Right hindlimb (tissue), 1 donor: ENCODE data around the gene NEDD4L.
A peak's percentile ranks its signal among the peaks of the same experiment; 100 is the strongest.
"Not testable (repeated sequence)": the region's sequence is repeated elsewhere in the genome, so short reads cannot be mapped to it uniquely, and the experiment has no call there.

Experiments
- DNase-seq: peaks from one replicate; pipeline ENCODE4 v3.0.0-alpha.2; 2018

Gene NEDD4L

DNA sequence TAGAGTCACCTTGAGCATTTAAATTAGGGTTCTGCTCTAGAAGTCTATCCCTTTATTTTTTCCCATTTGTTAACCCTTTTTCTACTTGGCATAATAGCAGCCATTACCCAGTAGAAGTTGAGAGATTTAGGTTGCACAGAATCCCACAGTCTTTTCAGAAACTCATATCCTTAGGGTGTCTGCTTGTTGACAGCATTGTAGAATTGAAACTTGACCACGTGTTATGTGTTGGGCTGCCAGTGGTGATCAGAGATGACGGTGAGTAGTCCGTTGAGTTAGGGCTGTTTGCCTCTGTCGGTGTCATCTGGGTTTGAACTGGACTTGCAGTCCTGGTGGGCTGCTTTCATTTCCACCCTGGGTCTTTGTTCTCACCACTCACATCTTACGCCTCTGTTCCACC lies 114.4 kb downstream of the NEDD4L start:
- DNase-seq: no peak

DNA sequence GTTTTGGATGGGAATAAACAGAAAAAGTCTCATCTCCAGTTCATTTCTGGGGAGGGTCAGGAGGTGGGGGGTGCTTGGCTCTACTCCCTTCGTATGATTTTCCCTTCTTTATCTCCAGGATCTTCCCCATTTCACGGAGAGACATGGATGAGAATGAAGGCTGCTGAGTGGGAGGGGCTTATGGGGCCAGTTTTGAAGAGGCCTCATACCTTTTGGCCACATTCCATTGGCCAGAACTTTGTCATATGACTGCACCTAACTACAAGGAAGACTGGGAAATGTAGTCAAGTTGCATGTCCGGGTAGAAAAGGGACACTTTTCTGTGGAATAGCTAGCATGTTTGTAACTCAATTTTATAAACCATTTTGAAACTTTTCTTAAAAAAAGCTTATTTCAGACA lies 117.6 kb downstream of the NEDD4L start:
- DNase-seq: no peak

- DNase-seq: no peak
These were observed 118.1 kb downstream of the NEDD4L start for GRCh38 chr18:58162127-58162526.

DNA sequence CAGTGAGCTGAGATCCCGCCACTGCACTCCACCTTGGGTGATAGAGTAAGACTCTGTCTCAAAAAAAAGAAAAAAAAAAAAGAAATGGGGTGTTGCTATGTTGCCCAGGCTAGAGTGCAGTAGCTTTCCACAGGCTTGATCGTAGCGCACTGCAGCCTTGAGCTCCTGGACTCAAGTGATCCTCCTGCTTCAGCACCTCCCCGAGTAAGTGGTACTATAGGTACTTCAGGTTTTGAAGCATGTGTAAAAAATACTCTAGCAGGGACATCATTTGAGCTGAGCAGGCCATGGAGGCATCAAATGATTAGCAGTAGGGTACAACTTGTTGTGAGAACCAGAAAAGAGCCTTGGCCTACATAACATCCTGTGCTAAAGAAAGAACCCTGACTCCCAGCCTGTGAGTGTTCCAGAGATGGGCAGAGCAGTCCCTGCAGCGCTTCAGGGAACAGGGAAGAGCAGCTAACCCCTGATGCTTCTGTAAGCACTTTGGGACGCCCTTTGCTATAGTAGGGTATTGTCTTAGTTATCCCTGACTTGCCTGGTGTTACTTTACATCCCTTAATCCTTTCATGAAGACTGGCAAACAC lies 119.1 kb downstream of the NEDD4L start:
- no peak for DNase-seq

DNA sequence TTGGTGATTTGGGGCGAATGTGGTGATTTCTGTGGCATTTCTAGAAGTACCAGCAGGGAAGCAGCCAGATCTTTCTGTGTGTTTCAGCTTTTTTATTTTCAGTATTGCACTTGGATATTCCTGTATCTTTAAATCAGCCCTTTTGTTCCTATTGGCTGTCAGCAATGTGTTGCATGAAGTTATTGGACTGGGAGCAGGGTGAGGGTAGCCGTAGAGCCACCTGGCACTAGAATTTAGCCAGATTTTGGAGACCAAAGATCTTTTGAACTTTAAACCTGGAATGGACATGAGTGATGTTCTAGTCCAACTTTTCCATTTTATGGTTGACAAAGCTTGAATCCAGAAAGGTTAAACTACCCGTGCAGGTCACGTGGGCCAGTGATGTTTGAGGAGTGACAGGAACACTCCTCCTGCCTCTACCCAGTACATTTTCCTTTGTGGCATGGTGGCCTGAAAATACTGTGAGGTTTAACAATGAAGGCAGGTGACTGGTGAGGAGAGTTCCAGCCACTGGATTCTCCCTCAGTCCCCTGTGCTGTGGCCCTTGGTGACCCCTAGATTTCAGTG lies 122.3 kb downstream of the NEDD4L start:
- no peak for DNase-seq

GRCh38 chr18:58167073-58167472 lies 123.0 kb downstream of the NEDD4L start:
- DNase-seq: no peak

DNA sequence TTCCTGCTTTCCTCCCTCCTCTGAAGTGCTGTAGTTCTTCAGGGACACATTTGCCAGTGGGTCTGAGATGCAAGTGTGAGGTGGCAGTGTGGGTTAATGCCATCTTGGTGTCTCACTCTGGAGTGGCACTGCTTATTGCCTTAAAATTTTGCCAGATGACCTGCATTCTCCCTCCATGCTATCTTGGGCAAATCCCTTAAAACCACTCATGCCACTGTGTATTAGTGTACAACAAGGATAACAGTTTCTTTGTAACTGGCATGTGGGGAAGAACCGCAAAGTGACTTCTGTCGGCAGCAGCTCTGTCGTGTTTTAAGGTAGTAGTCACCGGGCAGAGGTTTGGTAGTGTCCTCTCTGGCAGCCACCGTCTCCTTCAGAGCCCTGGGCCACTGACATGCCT lies 124.2 kb downstream of the NEDD4L start:
- DNase-seq: no peak

- DNase-seq: no peak
These were observed 125.0 kb downstream of the NEDD4L start for GRCh38 chr18:58168993-58169392.

DNA sequence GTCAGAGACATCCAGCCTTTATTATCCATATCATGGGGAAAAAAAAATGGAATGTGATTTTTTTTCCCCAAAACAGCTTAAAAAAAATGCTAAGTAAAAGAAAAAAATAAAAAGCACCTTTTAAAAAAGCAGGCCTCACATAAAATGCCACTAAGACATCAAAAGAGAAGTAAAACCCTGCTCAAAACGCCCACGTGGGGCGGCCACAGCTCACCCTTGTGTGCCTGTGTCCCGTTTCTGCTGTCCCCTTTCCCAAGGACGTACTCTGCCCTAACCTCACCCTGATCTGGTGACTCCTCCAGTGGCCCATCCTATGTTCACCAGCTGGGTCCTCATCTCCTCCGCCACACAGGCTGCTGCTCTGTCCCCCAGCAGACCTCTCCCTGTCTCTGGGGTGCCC lies 125.4 kb downstream of the NEDD4L start:
- no peak for DNase-seq

- not testable (repeated sequence) for DNase-seq
These were observed 126.0 kb downstream of the NEDD4L start for GRCh38 chr18:58170036-58170435.

DNA sequence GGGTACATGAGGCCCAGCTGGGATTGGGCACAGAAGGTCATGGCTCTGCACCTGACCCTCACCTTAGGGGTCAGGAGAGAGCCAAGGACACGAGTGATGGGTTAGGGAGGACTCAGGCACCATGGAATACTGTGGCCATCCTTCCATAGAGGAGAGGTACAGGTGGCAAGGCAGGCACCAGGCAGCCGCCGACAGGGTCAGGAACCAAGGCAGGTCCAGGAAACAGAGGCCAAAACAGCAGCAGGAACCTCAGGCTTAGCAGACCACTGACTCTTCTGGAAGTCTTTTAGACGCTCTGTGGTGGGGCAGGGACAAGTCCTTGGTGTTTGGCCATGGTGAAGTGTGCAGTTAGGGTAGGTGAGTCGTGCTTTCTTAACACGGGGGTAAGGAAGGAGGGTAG lies 128.0 kb downstream of the NEDD4L start:
- no peak for DNase-seq

GRCh38 chr18:58174285-58174684 lies 130.3 kb downstream of the NEDD4L start:
- DNase-seq: no peak

- no peak for DNase-seq
These were observed 131.2 kb downstream of the NEDD4L start for GRCh38 chr18:58175122-58175785.

GRCh38 chr18:58175786-58176176 lies 131.8 kb downstream of the NEDD4L start:
- no peak for DNase-seq

GRCh38 chr18:58177004-58177717 lies 133.1 kb downstream of the NEDD4L start:
- no peak for DNase-seq

- DNase-seq: no peak
These were observed 134.0 kb downstream of the NEDD4L start for GRCh38 chr18:58177896-58178470.

- DNase-seq: no peak
These were observed 134.5 kb downstream of the NEDD4L start for GRCh38 chr18:58178511-58178910.

- DNase-seq: no peak
These were observed 136.1 kb downstream of the NEDD4L start for GRCh38 chr18:58180172-58180571.

DNA sequence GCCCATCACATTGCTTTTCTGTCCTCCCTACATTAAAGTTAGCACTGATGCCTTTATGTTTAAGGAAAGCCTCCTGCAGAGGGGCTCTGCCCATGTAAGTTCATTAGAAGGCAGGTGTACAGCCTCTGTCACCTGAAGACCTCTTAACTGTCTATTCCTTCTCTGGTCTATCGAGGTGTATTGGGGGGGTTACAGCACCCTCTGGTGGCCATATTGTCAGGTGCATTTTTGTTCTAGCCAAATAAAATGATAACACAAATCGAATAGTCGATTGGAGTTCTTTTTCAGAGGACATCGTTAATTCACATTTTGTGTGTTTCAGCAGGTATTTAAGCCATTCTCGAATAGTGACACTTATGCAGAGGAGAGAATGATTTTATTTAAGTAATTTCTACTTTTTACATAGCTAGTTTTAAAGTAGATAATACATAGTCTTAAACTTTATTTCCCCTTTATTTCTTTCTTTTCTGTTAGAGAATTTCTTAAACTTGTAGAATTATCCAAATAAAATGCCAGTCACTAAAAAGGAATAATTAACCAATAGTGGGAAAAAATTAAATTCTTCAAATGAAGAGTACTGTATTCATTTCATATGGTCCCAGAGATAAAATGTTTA lies 136.8 kb downstream of the NEDD4L start:
- DNase-seq: peak; percentile 49

GRCh38 chr18:58181988-58182387 lies 138.0 kb downstream of the NEDD4L start:
- DNase-seq: no peak

GRCh38 chr18:58183226-58183625 lies 139.2 kb downstream of the NEDD4L start:
- DNase-seq: no peak

- no peak for DNase-seq
These were observed 142.4 kb downstream of the NEDD4L start for GRCh38 chr18:58186258-58186948.

DNA sequence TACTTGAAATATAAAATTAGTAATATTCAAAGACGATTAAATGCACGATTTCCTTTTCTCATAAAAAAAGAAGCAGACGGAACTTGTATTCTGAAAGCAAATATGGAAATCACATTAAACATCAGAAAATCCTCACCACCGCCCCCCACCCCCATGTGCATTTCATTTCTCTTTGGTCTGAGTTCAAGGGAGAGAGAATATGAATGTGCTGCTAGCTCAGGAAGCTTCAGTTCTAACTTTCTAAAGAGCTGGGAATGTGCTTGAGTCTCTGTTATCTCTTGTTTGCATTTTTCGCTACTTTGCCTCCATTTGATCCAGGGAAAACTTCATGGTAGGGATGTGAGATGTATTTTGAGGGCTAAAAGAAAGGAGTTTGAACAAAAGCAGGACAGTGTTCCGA lies 143.6 kb downstream of the NEDD4L start:
- no peak for DNase-seq
